ENCODE results near the gene FAM3D.

The FAM3D gene

GRCh38 chr3:58623478-58623877 is 43.1 kb downstream of the FAM3D start:
- Histone ChIP-seq H3K4me1 (ENCODE audit: insufficient read depth, low read length, poor library complexity, severe bottlenecking) (no peaks in the 10 kb centered on the region), H2AFZ (ENCODE audit: low read length) (no peak overlapping the region), H3K27me3 (ENCODE audit: insufficient read depth, low read length, poor library complexity, severe bottlenecking) (no peaks in the 10 kb centered on the region), H3K36me3 (ENCODE audit: insufficient read depth, low read length) (no peaks in the 10 kb centered on the region), H3K9me2 (replicated peaks; ENCODE audit: low read depth, low read length) (no peaks in the 10 kb centered on the region), H3F3A (ENCODE audit: low read depth) (no peaks in the 10 kb centered on the region), H4K20me1 (ENCODE audit: insufficient read depth, low read length, poor library complexity, severe bottlenecking) (no peaks in the 10 kb centered on the region), H3K4me3 (ENCODE audit: low read length, poor library complexity, severe bottlenecking) (no peak overlapping the region), H3K79me2 (ENCODE audit: insufficient read depth, low read length) (no peaks in the 10 kb centered on the region), H3K9ac (ENCODE audit: low read depth, low read length, poor library complexity, severe bottlenecking) (no peak overlapping the region), H3K4me2 (ENCODE audit: low read depth, low read length, poor library complexity, severe bottlenecking) (no peak overlapping the region), H3K9me3 (ENCODE audit: insufficient read depth, low read depth, low read length) (no peaks in the 10 kb centered on the region)
- TF ChIP-seq EZH2phosphoT487 (IDR thresholded peaks at IDR 0.05; ENCODE audit: borderline replicate concordance) (no peak), CTCF (conservative IDR thresholded peaks at IDR 0.05; ENCODE audit: low read length) (no peak)

DNA sequence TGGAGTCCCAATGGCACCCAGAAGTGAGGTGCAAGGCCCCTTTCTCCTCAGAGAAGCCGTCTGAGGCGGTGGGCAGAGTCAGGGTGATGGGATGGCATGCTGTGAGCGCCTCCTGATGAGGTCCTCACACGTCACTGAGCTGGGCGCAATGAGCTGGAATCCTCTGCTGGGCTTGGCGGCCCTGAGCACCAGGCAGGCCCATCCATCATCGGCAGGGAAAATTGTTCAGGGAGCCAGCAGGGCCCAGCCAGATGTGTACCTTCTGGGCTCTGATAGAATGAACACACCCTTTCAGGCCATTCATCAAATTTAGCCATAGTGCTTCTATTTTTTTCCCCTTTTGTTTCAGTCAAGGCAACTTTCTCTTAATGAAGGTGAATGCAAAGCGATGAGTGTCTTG is 43.7 kb downstream of the FAM3D start:
- Histone ChIP-seq H2AFZ (ENCODE audit: low read length) (no peak overlapping the region), H3K9ac (ENCODE audit: low read depth, low read length, poor library complexity, severe bottlenecking) (no peak overlapping the region), H3K4me1 (ENCODE audit: insufficient read depth, low read length, poor library complexity, severe bottlenecking) (no peaks in the 10 kb centered on the region), H3K4me3 (ENCODE audit: low read length, poor library complexity, severe bottlenecking) (no peak overlapping the region), H3K9me2 (replicated peaks; ENCODE audit: low read depth, low read length) (no peaks in the 10 kb centered on the region), H3K9me3 (ENCODE audit: insufficient read depth, low read depth, low read length) (no peaks in the 10 kb centered on the region), H4K20me1 (ENCODE audit: insufficient read depth, low read length, poor library complexity, severe bottlenecking) (no peaks in the 10 kb centered on the region), H3K36me3 (ENCODE audit: insufficient read depth, low read length) (no peaks in the 10 kb centered on the region), H3K79me2 (ENCODE audit: insufficient read depth, low read length) (no peaks in the 10 kb centered on the region), H3K27me3 (ENCODE audit: insufficient read depth, low read length, poor library complexity, severe bottlenecking) (no peaks in the 10 kb centered on the region), H3F3A (ENCODE audit: low read depth) (no peaks in the 10 kb centered on the region), H3K4me2 (ENCODE audit: low read depth, low read length, poor library complexity, severe bottlenecking) (no peak overlapping the region)
- no peak for TF ChIP-seq EZH2phosphoT487 (IDR thresholded peaks at IDR 0.05; ENCODE audit: borderline replicate concordance)
- no peak for TF ChIP-seq CTCF (conservative IDR thresholded peaks at IDR 0.05; ENCODE audit: low read length)

DNA sequence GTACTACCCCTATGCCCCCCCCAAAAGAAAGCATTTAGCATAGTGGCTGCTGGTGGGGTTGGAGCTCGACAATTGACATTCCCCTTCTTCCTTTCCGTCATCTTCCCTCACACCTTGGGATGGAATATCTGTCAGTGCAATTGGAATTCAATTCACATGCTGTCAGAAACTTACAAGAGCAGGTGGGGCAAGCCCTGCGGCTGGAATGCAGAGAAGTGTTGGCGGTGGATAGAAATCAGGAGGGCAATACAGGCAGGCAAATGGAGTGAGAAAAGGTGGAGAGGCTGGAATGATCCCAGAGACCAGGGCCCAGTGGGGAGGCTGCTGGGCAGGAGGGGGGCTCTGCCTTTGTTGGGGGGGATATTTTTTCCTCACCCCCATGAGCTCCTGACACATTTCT is 44.1 kb downstream of the FAM3D start:
- Histone ChIP-seq H3K4me1 (ENCODE audit: insufficient read depth, low read length, poor library complexity, severe bottlenecking) (no peaks in the 10 kb centered on the region), H3F3A (ENCODE audit: low read depth) (no peaks in the 10 kb centered on the region), H3K9me3 (ENCODE audit: insufficient read depth, low read depth, low read length) (no peaks in the 10 kb centered on the region), H3K4me3 (ENCODE audit: low read length, poor library complexity, severe bottlenecking) (no peak overlapping the region), H3K79me2 (ENCODE audit: insufficient read depth, low read length) (no peaks in the 10 kb centered on the region), H3K9me2 (replicated peaks; ENCODE audit: low read depth, low read length) (no peaks in the 10 kb centered on the region), H2AFZ (ENCODE audit: low read length) (no peak overlapping the region), H3K27me3 (ENCODE audit: insufficient read depth, low read length, poor library complexity, severe bottlenecking) (no peaks in the 10 kb centered on the region), H3K9ac (ENCODE audit: low read depth, low read length, poor library complexity, severe bottlenecking) (no peak overlapping the region), H4K20me1 (ENCODE audit: insufficient read depth, low read length, poor library complexity, severe bottlenecking) (no peaks in the 10 kb centered on the region), H3K4me2 (ENCODE audit: low read depth, low read length, poor library complexity, severe bottlenecking) (no peak overlapping the region), H3K36me3 (ENCODE audit: insufficient read depth, low read length) (no peaks in the 10 kb centered on the region)
- TF ChIP-seq EZH2phosphoT487 (IDR thresholded peaks at IDR 0.05; ENCODE audit: borderline replicate concordance), result no peak
- no peak for TF ChIP-seq CTCF (conservative IDR thresholded peaks at IDR 0.05; ENCODE audit: low read length)

Measured in Loucy (cell line).